Measurements from ENCODE around the gene ZNF580.

The ZNF580 gene

DNA sequence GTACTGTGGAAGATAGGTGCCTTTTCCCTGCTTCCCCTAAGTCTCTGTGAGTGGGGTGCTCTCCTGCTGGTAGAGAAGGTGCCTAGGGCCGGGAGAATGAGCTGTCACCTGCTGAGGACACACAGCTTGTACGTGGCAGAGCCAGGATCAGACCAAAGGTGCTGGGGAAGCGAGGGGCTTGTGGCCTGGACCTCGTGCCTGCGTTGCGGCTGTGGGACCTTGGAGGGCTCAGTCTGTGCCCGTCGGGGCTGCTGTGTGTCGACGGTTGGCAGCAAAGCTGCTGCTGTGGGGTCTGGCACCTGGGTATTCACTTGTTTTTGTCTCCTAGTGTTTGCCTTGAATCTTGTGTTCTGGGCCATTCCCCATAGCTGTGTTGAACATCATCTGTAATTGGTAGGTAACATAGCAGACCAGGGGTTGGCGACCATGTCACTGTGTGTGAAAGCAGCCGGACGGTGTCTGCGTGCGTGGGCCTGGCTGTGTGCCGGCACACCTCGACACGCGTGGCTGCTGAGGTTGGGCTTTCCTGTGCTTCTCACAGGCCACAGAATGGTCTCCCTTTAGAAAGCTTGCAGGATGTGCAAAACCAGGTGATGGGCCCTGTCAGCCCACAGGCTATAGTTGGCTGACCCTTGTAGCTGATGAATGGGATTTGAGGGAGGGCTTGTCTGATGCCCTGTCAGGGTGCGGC is 23.2 kb downstream of the ZNF580 start:
- no peak for DNase-seq (ENCODE audit: low spot score)

DNA sequence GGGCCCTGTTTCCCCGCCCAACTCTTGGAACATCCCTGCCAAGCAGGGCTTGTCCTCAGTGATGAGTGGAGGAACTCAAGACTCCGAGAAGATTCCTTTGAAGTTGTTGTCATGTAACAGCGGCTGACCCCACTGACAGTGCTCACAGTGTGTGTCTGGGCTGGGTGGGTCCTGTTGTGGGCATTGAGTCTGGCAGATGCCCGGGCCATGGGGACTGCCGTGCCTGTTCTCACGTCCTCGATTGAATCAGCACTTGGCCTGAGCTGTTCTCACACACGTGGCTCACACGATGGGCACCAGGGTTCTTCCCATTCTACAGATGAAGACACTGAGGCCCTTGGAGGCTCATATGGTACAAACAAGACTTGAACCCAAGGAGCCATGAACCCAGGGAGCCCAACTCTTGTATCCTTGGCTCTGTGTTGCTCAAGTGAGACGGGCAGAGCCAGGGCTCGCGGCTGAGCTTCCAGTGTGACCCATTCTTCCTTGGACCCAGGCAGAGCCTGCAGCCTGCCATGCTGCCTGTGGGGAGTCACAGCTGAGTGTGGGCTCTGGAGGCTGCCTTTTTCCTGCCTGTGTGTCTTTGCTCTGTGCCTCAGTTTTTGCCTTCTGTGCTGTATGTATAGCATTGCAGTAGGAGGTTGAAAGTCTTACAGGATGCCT is 25.7 kb downstream of the ZNF580 start:
- no peak for DNase-seq (ENCODE audit: low spot score)

DNA sequence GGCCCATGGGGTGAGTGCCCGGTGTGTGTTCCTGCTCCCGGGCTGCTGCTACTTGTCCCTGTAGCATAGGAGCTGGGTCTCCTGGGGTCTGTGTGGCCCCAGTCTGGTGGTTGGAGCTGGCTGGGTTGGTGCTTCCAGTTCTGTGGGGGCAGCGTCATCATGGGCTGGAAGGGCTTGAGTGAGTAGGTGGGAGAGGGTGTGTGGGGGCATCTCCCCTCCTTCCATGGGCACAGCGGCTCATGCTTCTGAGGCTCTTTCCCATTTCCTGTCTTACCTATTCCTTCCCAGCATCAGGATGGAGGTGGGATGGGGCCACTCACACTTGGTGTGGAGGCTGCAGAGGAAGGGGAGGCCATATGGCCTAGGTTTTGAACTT is 26.2 kb downstream of the ZNF580 start:
- no peak for DNase-seq (ENCODE audit: low spot score)

GRCh38 chr19:55667511-55667910 is 26.7 kb downstream of the ZNF580 start:
- DNase-seq (ENCODE audit: low spot score) = no peak

- DNase-seq (ENCODE audit: low spot score) = peak; percentile 75
Observed at GRCh38 chr19:55667958-55668357, 27.2 kb downstream of the ZNF580 start.

DNA sequence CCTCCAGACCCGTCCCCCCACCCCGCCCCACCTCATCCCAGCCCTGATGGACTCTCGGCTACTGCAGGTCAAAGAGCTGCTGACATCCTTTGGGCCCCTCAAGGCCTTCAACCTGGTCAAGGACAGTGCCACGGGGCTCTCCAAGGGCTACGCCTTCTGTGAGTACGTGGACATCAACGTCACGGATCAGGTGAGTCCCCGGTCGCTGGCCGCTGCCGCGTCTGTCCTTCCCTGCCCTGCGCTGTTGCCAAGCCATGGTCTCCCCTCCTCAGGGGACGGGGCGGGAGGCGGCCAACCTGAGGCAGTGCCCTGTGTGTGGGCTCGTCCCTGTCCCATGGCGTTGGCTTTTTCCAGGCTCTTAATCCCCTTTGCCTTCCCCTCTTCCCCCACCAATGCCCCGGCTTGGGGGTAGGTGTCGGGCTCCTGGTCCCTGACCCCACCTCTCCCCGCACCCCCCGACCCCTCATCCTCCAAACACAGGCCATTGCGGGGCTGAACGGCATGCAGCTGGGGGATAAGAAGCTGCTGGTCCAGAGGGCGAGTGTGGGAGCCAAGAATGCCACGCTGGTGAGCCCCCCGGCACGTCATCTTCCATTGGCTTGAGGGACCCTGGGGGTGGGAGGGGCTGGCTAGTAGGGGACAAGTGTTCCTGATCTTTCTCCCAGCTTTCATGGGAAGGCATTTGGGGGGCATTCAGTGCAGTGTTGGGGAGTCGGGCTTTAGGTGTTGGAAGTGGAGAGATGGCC is 28.0 kb downstream of the ZNF580 start:
- DNase-seq (ENCODE audit: low spot score) = no peak

- DNase-seq (ENCODE audit: low spot score) = no peak
Observed at GRCh38 chr19:55669418-55670279, 28.8 kb downstream of the ZNF580 start.

GRCh38 chr19:55670280-55671053 is 29.7 kb downstream of the ZNF580 start:
- DNase-seq (ENCODE audit: low spot score) = no peak

- no peak for DNase-seq (ENCODE audit: low spot score)
Observed at GRCh38 chr19:55671054-55671378, 30.2 kb downstream of the ZNF580 start.

- DNase-seq (ENCODE audit: low spot score) = no peak
Observed at GRCh38 chr19:55672418-55672817, 31.6 kb downstream of the ZNF580 start.

GRCh38 chr19:55673465-55673864 is 32.7 kb downstream of the ZNF580 start:
- no peak for DNase-seq (ENCODE audit: low spot score)

DNA sequence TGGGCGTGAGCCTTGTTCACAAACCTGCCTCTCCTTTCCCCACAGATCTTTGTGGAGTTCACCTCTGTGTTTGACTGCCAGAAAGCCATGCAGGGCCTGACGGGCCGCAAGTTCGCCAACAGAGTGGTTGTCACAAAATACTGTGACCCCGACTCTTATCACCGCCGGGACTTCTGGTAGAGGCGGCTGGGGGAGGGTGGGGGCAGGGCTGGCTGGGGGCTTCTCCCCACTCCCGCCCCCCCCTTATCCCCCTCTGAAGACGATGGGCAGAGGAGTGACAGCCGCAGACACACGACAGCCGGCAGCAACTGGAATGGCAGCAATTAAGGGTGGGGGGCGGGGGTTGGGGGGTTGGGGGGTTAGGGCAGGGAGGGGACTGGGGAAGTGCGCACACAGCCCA is 33.1 kb downstream of the ZNF580 start:
- no peak for DNase-seq (ENCODE audit: low spot score)

GRCh38 chr19:55674459-55674840 is 33.6 kb downstream of the ZNF580 start:
- DNase-seq (ENCODE audit: low spot score) = no peak

DNA sequence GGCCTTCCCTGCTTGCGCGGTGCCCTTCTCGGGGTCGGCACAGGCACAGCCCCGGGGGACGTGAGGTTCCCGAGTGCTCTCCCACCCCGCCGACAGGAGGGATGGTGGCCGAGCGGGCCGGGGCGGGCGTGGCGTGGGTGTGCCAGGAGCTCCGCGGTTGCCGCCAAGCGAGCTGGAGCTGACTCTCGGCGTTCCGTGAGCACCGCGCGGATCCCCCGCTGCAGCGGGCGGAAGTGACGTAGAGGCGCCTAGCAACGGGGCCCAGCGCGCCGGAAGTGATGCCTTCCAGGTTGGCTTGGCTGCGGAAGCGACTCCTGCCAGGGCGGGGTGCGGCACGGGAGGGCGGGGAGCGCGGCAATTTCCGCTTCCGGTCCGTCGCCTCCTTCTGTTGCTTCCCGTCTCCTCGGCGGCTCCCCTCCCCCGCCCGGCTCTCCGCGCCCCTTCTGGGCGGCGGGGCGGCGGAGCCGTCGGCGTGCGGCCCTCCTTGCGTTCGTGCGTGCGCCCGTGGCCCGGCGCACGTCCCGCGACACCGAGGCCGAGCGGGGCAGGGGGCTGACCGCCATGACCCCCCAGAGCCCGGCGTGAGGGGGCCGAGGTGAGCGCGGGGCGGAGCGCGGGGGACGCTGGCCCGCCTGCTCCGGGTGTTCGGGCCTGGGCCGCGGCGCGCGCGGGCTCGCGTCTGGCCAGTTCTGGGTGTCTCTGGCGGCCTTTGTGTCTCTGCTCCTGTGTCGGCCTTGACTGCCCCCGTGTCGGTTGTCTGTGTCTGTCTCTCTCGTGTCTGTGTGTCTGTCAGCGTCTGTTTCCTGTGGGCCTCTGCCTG is 34.2 kb downstream of the ZNF580 start, which contains the start of gene EPN1:
EPN1 (plus strand) TSS at position 386 of the 820 bp plus-strand sequence. CDS start 3,402 bp downstream, outside the sequence.
- peak; percentile 98 for DNase-seq (ENCODE audit: low spot score)

DNA sequence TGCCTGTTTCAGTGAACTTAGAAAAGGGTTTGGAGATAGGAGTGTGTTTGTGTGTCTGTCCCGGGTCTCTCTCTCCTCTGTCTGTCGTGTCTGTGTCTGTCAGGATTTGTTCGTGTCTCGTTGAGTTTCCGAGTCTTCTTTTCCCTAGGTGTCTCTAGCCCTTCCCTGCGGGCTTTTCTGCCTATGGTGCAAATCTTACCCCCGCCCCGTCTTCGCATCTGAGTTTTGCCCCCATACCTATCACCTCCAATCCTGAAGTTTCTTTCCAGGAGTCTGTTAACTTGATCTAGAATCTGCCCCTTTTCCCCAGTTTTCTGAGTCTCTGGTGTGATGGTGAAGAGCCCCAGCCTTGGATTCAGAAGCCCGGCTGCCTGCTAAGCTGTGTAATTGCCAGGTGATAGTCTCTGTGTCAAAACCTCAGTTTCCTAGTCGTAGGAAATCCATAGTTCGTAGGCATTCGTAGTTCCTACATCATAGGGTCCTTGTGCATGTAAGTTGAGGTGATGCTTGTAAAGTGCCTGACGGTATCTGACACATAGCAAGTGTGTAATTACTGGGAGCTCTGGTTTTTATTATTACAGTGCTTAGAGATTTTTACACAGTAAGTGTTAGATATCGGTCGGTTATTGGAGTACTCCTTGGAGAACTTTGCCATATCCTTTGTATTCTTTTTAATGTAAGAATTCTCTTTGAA is 35.0 kb downstream of the ZNF580 start:
- DNase-seq (ENCODE audit: low spot score) = peak; percentile 33

GRCh38 chr19:55676383-55676782 is 35.6 kb downstream of the ZNF580 start:
- no peak for DNase-seq (ENCODE audit: low spot score)

DNA sequence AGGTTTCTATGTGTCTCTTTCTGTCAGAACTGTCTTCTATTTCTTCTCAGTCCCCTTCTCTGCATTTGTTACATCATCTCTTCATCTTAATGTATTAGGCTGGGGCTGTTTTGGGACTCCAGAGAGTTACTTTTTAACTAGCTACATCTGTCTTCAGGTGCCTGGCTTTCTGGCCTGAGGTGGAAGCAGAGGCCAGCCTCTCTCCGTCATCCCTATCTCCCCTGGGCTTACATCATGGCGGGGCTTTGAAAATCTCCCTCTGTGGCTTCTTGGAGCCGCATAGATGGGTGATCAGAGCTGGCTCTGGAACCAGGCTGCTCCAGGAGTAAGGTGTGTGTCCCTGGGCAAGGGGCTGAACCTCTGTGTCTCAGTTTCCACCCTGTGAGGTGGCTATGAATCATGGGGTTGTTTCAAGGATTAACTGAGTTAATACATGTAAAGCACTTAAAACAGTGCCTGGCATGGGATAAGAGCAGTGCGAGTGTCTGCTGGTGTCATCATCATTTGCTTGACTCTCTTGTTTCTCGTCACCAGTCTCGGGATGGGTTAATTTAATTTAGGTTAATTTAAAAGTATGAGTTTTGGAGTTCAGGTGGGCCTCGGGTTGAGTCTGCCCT is 36.2 kb downstream of the ZNF580 start:
- DNase-seq (ENCODE audit: low spot score) = no peak

GRCh38 chr19:55677572-55678028 is 36.8 kb downstream of the ZNF580 start:
- no peak for DNase-seq (ENCODE audit: low spot score)

DNA sequence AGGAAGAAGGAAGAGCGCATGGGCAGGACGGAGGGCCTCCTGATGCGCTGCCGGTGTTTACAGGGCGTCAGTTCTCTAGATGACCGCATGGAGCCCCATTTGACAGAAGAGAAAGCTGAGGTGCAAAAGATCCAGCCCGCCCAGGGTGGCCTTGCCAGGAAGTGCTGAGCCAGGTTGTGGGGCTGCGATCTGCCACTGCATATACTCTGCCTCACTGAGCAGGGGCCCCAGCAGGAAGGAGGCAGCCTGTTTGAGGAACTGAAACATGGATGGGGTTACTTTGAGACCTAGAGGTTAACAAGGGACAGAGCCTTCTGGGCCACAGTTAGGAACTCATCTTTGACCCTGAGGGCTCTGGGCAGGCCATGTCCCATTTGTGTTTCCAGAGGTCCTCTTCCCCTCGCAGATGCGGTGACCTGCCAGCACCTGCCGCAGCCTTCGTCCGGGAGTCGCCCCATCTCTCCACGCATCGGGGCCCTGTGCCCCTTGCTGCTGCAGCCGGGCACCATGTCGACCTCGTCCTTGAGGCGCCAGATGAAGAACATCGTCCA is 37.4 kb downstream of the ZNF580 start:
- no peak for DNase-seq (ENCODE audit: low spot score)

Measured in SW480 (cell line).